Measurements from ENCODE around the gene USP30. TPM values are rescaled to one million over a fixed set of nuclear protein-coding genes. Genes with fewer than 3 reads are reported as not detected.

USP30 gene
- total and polyA plus RNA-seq, 9 of the 15 experiments (the other 6 are each of a cell fraction or from before 2014, with no cell fraction given) = 1.4 to 15.2 (median 7.0) TPM

- no peaks in the 10 kb centered on the region for H3K79me2 ChIP-seq (ENCODE audit: control insufficient read depth, insufficient read depth, low read length)
- H3K27me3 ChIP-seq (ENCODE audit: control insufficient read depth in 2 of 2, insufficient read depth in 2 of 2, low read length in 2 of 2) = no peaks in the 10 kb centered on the region
- peaks cover 8 to 15% of the 10 kb centered on the region in 2 experiments for H3K4me1 ChIP-seq (replicated peaks in 1 of 2; ENCODE audit: control insufficient read depth in 2 of 2, insufficient read depth in 2 of 2, low read length in 2 of 2)
- CTCF ChIA-PET (ENCODE audit: low intra/inter-chr PET ratio) = no interaction called here
- H3K9ac ChIP-seq (ENCODE audit: insufficient read depth in 1 of 2, low read depth in 2 of 2, low read length in 2 of 2) = no peak overlapping the region
- in situ Hi-C loops (cut with MboI) (loop anchor here (10.0 kb wide), 1 partner anchor 270 kb away; no protein-coding TSS in a partner anchor), intact Hi-C loops (cut with micrococcal nuclease) (loop anchor here (5.0 kb wide), 1 partner anchor 273 kb away; no protein-coding TSS in a partner anchor)
- no peak overlapping the region for H3K4me2 ChIP-seq (ENCODE audit: insufficient read depth, low read length)
- DNase-seq (ENCODE audit: extremely low read depth in 1 of 4, low spot score in 3 of 4) = no peak
- FAIRE-seq = no peak
- no peaks in the 10 kb centered on the region for H3K9me1 ChIP-seq (ENCODE audit: control insufficient read depth, insufficient read depth, low read length)
- TF ChIP-seq ZNF121 (CRISPR knock-in tag; conservative IDR thresholded peaks at IDR 0.05) (peak; percentile 78), ZBTB5 (IDR thresholded peaks at IDR 0.05) (no peak), RBM25 (IDR thresholded peaks at IDR 0.05; ENCODE audit: low read depth, low read length, severe bottlenecking) (peak; percentile 41)
- H3K27ac ChIP-seq (ENCODE audit: extremely low read depth, low read depth, low read length) = no peak overlapping the region
- no peaks in the 10 kb centered on the region for H4K20me1 ChIP-seq (replicated peaks; ENCODE audit: control insufficient read depth, insufficient read depth, low read length)
- peaks cover 8% of the 10 kb centered on the region; the same call in 2 of the 3 replicates for H3K36me3 ChIP-seq (ENCODE audit: control insufficient read depth, insufficient read depth, low read length)
- no peaks in the 10 kb centered on the region for H3K9me3 ChIP-seq (replicated peaks; ENCODE audit: control insufficient read depth, insufficient read depth, low read depth, low read length)
- no peak overlapping the region for H3K4me3 ChIP-seq
- no peak for ATAC-seq
- 21% methylated on average over 2 of the region's 2 CpGs for WGBS (ENCODE audit: insufficient coverage, low coverage, missing lambda C conversion rate)
- H2AFZ ChIP-seq (ENCODE audit: low read depth, low read length) = no peak overlapping the region
- no TSS peak for BruUV-seq (replicated peaks)
- POLR2A ChIA-PET = no interaction called here
Measured at GRCh38 chr12:109114644-109115043, 62.3 kb downstream of the USP30 start.

- no peaks in the 10 kb centered on the region for H3K79me2 ChIP-seq (ENCODE audit: control insufficient read depth, insufficient read depth, low read length)
- H3K9me1 ChIP-seq (ENCODE audit: control insufficient read depth, insufficient read depth, low read length) = no peaks in the 10 kb centered on the region
- in situ Hi-C loops (cut with MboI) (loop anchor here (10.0 kb wide), 1 partner anchor 269 kb away; no protein-coding TSS in a partner anchor), intact Hi-C loops (cut with micrococcal nuclease) (no loop called here)
- no peaks in the 10 kb centered on the region for H3K9me3 ChIP-seq (replicated peaks; ENCODE audit: control insufficient read depth, insufficient read depth, low read depth, low read length)
- no peaks in the 10 kb centered on the region for H3K27me3 ChIP-seq (ENCODE audit: control insufficient read depth in 2 of 2, insufficient read depth in 2 of 2, low read length in 2 of 2)
- no peak overlapping the region for H3K4me3 ChIP-seq
- H3K9ac ChIP-seq (ENCODE audit: insufficient read depth in 1 of 2, low read depth in 2 of 2, low read length in 2 of 2) = no peak overlapping the region
- no peak overlapping the region for H3K27ac ChIP-seq (ENCODE audit: extremely low read depth, low read depth, low read length)
- DNase-seq (ENCODE audit: extremely low read depth in 1 of 4, low spot score in 3 of 4) (no peak), ATAC-seq (no peak), FAIRE-seq (no peak)
- H2AFZ ChIP-seq (ENCODE audit: low read depth, low read length) = no peak overlapping the region
- no peaks in the 10 kb centered on the region for H4K20me1 ChIP-seq (replicated peaks; ENCODE audit: control insufficient read depth, insufficient read depth, low read length)
- H3K4me1 ChIP-seq (replicated peaks in 1 of 2; ENCODE audit: control insufficient read depth in 2 of 2, insufficient read depth in 2 of 2, low read length in 2 of 2) = peaks cover 3 to 15% of the 10 kb centered on the region in 2 experiments
- no peak overlapping the region for H3K4me2 ChIP-seq (ENCODE audit: insufficient read depth, low read length)
- ChIA-PET POLR2A (no interaction called here), CTCF (ENCODE audit: low intra/inter-chr PET ratio) (no interaction called here)
- WGBS (ENCODE audit: insufficient coverage, low coverage, missing lambda C conversion rate) = 20% methylated on average over 3 of the region's 3 CpGs
- no TSS peak for BruUV-seq (replicated peaks)
- H3K36me3 ChIP-seq (ENCODE audit: control insufficient read depth, insufficient read depth, low read length) = peaks cover 1% of the 10 kb centered on the region; the same call in 1 of the 3 replicates
- TF ChIP-seq ESRRA (IDR thresholded peaks at IDR 0.05; ENCODE audit: borderline replicate concordance, low read depth) = no peak
- no peak for TF ChIP-seq NR2C1 (IDR thresholded peaks at IDR 0.05)
- no peak for TF ChIP-seq NR2C1 (tag; IDR thresholded peaks at IDR 0.05)
- no peak for TF ChIP-seq PATZ1 (CRISPR knock-in tag; IDR thresholded peaks at IDR 0.05; ENCODE audit: borderline replicate concordance)
- TF ChIP-seq ZSCAN29 (IDR thresholded peaks at IDR 0.05) = no peak
- TF ChIP-seq CCAR2 (IDR thresholded peaks at IDR 0.05; ENCODE audit: low read depth, low read length) = no peak
- TF ChIP-seq HMGN3 (IDR thresholded peaks at IDR 0.05; ENCODE audit: borderline replicate concordance, extremely low read depth, insufficient read length, low read depth, low read length) = no peak
- TF ChIP-seq ZNF551 (CRISPR knock-in tag; IDR thresholded peaks at IDR 0.05) = no peak
- TF ChIP-seq ZNF197 (CRISPR knock-in tag; IDR thresholded peaks at IDR 0.05; ENCODE audit: low read depth) = no peak
- no peak for TF ChIP-seq MEF2A (IDR thresholded peaks at IDR 0.05; ENCODE audit: control insufficient read depth, low read depth, low read length)
Measured at GRCh38 chr12:109115404-109115757, 63.0 kb downstream of the USP30 start.

All from K562 (cell line).